GM21717 (cell line): Measurements from ENCODE around the gene HNRNPA3.
A peak's percentile ranks its signal among the peaks of the same experiment; 100 is the strongest.
"Not testable (repeated sequence)": the region's sequence is repeated elsewhere in the genome, so short reads cannot be mapped to it uniquely, and the experiment has no call there.

Experiments used
- ATAC-seq: cut with Tn5 transposase; IDR thresholded peaks from one replicate; pipeline ENCODE4 v1.9.1; 2021; ENCODE audit warnings: mild to moderate bottlenecking, moderate library complexity; ENCODE audit not compliant: unreplicated experiment

The HNRNPA3 gene

GRCh38 chr2:177212106-177212890 lies at the start of gene HNRNPA3:
Gene HNRNPA3 (plus strand): TSS chr2:177212794. CDS start chr2:177212800, 6 bp downstream.
- peak; percentile 87 for ATAC-seq

- ATAC-seq = no peak
These were observed 48.5 kb upstream of the HNRNPA3 start for GRCh38 chr2:177164131-177164530.

GRCh38 chr2:177164584-177165052 lies 48.0 kb upstream of the HNRNPA3 start:
- peak; percentile 56 for ATAC-seq

- no peak for ATAC-seq
These were observed 47.5 kb upstream of the HNRNPA3 start for GRCh38 chr2:177165061-177165583.

- ATAC-seq = peak; percentile 46
These were observed 46.6 kb upstream of the HNRNPA3 start for GRCh38 chr2:177165721-177166711.

- peak; percentile 77 for ATAC-seq
These were observed 42.6 kb upstream of the HNRNPA3 start for GRCh38 chr2:177169810-177170514.

GRCh38 chr2:177171418-177171865 lies 41.2 kb upstream of the HNRNPA3 start:
- no peak for ATAC-seq

- ATAC-seq = no peak
These were observed 40.3 kb upstream of the HNRNPA3 start for GRCh38 chr2:177172034-177172880.

- no peak for ATAC-seq
These were observed 38.1 kb upstream of the HNRNPA3 start for GRCh38 chr2:177174486-177174885.

- ATAC-seq = no peak
These were observed 36.5 kb upstream of the HNRNPA3 start for GRCh38 chr2:177175917-177176668.

GRCh38 chr2:177178797-177179196 lies 33.8 kb upstream of the HNRNPA3 start:
- ATAC-seq = no peak

GRCh38 chr2:177179227-177179626 lies 33.4 kb upstream of the HNRNPA3 start:
- no peak for ATAC-seq

- not testable (repeated sequence) for ATAC-seq
These were observed 32.9 kb upstream of the HNRNPA3 start for GRCh38 chr2:177179671-177180070.

GRCh38 chr2:177180269-177181000 lies 32.2 kb upstream of the HNRNPA3 start:
- ATAC-seq = no peak

GRCh38 chr2:177183860-177184259 lies 28.7 kb upstream of the HNRNPA3 start:
- no peak for ATAC-seq

GRCh38 chr2:177184606-177185005 lies 28.0 kb upstream of the HNRNPA3 start:
- ATAC-seq = no peak

GRCh38 chr2:177186038-177186437 lies 26.6 kb upstream of the HNRNPA3 start:
- ATAC-seq = not testable (repeated sequence)

GRCh38 chr2:177187631-177188312 lies 24.8 kb upstream of the HNRNPA3 start:
- ATAC-seq = no peak
